OCI-LY3 (cell line): ENCODE data around the gene PXDC1.

Experiments used
- H2AFZ ChIP-seq: fragments of 200-600, 300-600 bp; shearing (Covaris generic); 2 replicates; pipeline ENCODE4 v1.6.0; 2014; ENCODE audit warnings: antibody characterized with exemption, low read depth, low read length
- H3K27ac ChIP-seq: fragments of 200-600, 300-600 bp; sonication (generic); 2 replicates; pipeline ENCODE4 v1.5.1; 2014; ENCODE audit warnings: mild to moderate bottlenecking, low read length, moderate library complexity, mixed read lengths
- H3K27me3 ChIP-seq: fragments of 200-600, 300-600 bp; sonication (generic); 2 replicates; pipeline ENCODE4 v1.6.1; 2014; ENCODE audit warnings: low read depth, low read length, mixed read lengths
- H3K36me3 ChIP-seq: fragments of 200-600, 300-600 bp; sonication (generic); replicated peaks from 2 replicates; pipeline ENCODE3; 2014; ENCODE audit warnings: low read depth, low read length, mixed read lengths
- H3K4me1 ChIP-seq: fragments of 300-600, 200-600 bp; sonication (generic); 2 replicates; pipeline ENCODE4 v1.6.1; 2014; ENCODE audit warnings: low read length, mixed read lengths
- H3K4me2 ChIP-seq: fragments of 200-600, 300-600 bp; sonication (generic); 2 replicates; pipeline ENCODE4 v1.6.1; 2014; ENCODE audit warnings: low read length, mixed read lengths
- H3K4me3 ChIP-seq: fragments of 300-600, 200-600 bp; sonication (generic); 2 replicates; pipeline ENCODE4 v1.5.1; 2014; ENCODE audit warnings: antibody characterized with exemption, mild to moderate bottlenecking, low read length, moderate library complexity
- H3K79me2 ChIP-seq: fragments of 300-600, 200-600 bp; shearing (Covaris generic); 2 replicates; pipeline ENCODE4 v1.6.1; 2014; ENCODE audit warnings: mild to moderate bottlenecking, low read length, mixed read lengths
- H3K9ac ChIP-seq: fragments of 300-600, 200-600 bp; shearing (Covaris generic); 2 replicates; pipeline ENCODE4 v1.6.0; 2014; ENCODE audit warnings: mild to moderate bottlenecking, low read length, moderate library complexity
- H3K9me3 ChIP-seq: fragments of 200-600, 300-600 bp; shearing (Covaris generic); 2 replicates; pipeline ENCODE4 v1.6.1; 2014; ENCODE audit warnings: low read length, mixed read lengths; ENCODE audit not compliant: insufficient read depth
- H4K20me1 ChIP-seq: fragments of 200-600, 300-600 bp; sonication (generic); 2 replicates; pipeline ENCODE4 v1.6.1; 2016; ENCODE audit warnings: low read length, mixed read lengths; ENCODE audit not compliant: insufficient read depth
- CTCF ChIP-seq: fragments of 200-600, 300-600 bp; sonication (generic); IDR thresholded peaks from 2 replicates; pipeline ENCODE4 v1.5.1; 2014; ENCODE audit warnings: antibody characterized with exemption, low read length, low read depth
- EZH2phosphoT487 ChIP-seq: fragments of 200-600 bp; shearing (Covaris generic); IDR thresholded peaks from 2 replicates; pipeline ENCODE4 v1.6.1; 2018; ENCODE audit warnings: antibody characterized with exemption, mixed run types, low read depth

The PXDC1 gene

DNA sequence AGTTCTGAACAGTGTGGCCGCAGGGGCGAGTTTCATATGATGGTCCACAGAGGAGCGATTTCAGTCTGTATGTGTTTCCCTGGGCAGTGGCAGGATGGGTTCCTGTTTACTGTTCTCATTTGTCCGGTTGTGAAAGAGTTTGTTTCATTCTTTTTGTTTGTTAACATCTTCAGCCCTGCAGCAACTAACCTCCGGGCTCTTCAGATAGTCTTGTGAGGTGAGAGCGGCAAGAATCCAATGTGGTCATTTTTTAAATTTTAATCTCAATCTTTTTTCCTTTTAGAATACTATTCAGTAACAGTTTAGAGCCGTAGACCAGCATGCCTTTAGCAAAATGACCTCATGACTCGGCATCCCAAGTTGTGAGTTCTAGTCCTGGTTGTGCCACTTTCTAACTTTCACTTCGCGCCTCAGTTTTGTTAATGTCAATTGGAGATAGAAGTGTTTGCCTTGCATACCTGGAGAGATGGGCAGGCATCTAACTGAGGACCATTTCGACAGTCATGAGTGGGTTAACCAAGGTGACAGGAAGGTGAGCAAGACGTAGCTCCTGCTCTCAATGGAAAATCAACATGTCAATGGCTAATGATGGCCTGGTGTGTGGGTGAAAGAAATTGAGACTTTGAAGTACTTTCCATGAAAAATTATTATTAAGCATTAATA is 38.5 kb upstream of the PXDC1 start:
- H3K4me2 ChIP-seq, result no peak overlapping the region
- H4K20me1 ChIP-seq, result no peaks in the 10 kb centered on the region
- H3K27me3 ChIP-seq, result no peaks in the 10 kb centered on the region
- H2AFZ ChIP-seq, result no peak overlapping the region
- no peak for TF ChIP-seq EZH2phosphoT487
- no peak for TF ChIP-seq CTCF
- H3K27ac ChIP-seq, result no peak overlapping the region
- H3K9me3 ChIP-seq, result no peaks in the 10 kb centered on the region
- H3K79me2 ChIP-seq, result no peaks in the 10 kb centered on the region
- peaks cover 28% of the 10 kb centered on the region for H3K4me1 ChIP-seq
- no peak overlapping the region for H3K4me3 ChIP-seq
- H3K36me3 ChIP-seq, result no peaks in the 10 kb centered on the region
- no peak overlapping the region for H3K9ac ChIP-seq

GRCh38 chr6:3789018-3789895 is 37.7 kb upstream of the PXDC1 start:
- Histone ChIP-seq H3K4me2 (no peak overlapping the region), H3K27ac (no peak overlapping the region)

GRCh38 chr6:3788408-3789017 is 37.0 kb upstream of the PXDC1 start:
- Histone ChIP-seq H3K4me1 (peaks cover 17% of the 10 kb centered on the region), H3K27ac (no peak overlapping the region), H3K9me3 (no peaks in the 10 kb centered on the region), H3K4me2 (no peak overlapping the region), H3K79me2 (no peaks in the 10 kb centered on the region), H3K27me3 (no peaks in the 10 kb centered on the region), H3K36me3 (no peaks in the 10 kb centered on the region), H3K9ac (no peak overlapping the region), H4K20me1 (no peaks in the 10 kb centered on the region), H3K4me3 (no peak overlapping the region), H2AFZ (no peak overlapping the region)
- no peak for TF ChIP-seq EZH2phosphoT487
- no peak for TF ChIP-seq CTCF

More at GRCh38 chr6:3789018-3789895, 37.7 kb upstream of the PXDC1 start:
- Histone ChIP-seq H3K9me3 (no peaks in the 10 kb centered on the region), H3K36me3 (no peaks in the 10 kb centered on the region), H3K27me3 (no peaks in the 10 kb centered on the region), H3K4me1 (peaks cover 25% of the 10 kb centered on the region), H3K9ac (no peak overlapping the region), H2AFZ (no peak overlapping the region), H4K20me1 (no peaks in the 10 kb centered on the region), H3K79me2 (no peaks in the 10 kb centered on the region), H3K4me3 (no peak overlapping the region)
- TF ChIP-seq CTCF (no peak), EZH2phosphoT487 (no peak)

DNA sequence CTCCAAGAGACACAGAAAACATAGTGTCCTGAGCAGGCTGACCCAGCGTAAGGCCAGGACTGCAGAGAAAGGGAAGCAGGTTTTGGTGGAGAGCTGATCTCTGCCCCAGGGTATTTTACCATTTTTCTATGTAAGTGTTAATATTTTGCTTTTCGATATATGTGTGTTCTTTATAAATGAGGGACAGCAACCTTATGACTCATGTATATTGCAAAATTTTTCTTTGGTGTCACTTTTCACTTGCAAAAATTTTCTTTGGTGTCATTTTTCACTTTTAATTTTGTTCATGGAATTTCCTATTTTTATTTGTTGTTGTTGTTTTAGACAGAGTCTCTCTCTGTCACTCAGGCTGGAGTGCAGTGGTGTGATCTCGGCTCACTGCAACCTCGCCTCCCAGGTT is 34.6 kb upstream of the PXDC1 start:
- Histone ChIP-seq H3K79me2 (no peaks in the 10 kb centered on the region), H3K27me3 (no peaks in the 10 kb centered on the region), H3K4me3 (no peak overlapping the region), H2AFZ (no peak overlapping the region), H4K20me1 (no peaks in the 10 kb centered on the region), H3K4me1 (peaks cover 2% of the 10 kb centered on the region), H3K9me3 (no peaks in the 10 kb centered on the region), H3K36me3 (no peaks in the 10 kb centered on the region), H3K9ac (no peak overlapping the region), H3K27ac (no peak overlapping the region), H3K4me2 (no peak overlapping the region)
- no peak for TF ChIP-seq CTCF
- no peak for TF ChIP-seq EZH2phosphoT487
